KMS-11 (cell line): Measurements from ENCODE around the gene TBC1D10B.

Experiments used
- H2AFZ ChIP-seq: fragments of 200-600 bp; sonication (generic); 2 replicates; pipeline ENCODE4 v1.6.1; 2016; ENCODE audit warnings: antibody characterized with exemption, mixed run types, low read depth
- H3K27ac ChIP-seq: fragments of 200-600 bp; sonication (generic); 2 replicates; pipeline ENCODE4 v1.6.1; 2016; ENCODE audit warnings: mild to moderate bottlenecking, mixed run types
- H3K27me3 ChIP-seq: fragments of 200-600 bp; sonication (generic); 2 replicates; pipeline ENCODE4 v1.6.1; 2017; ENCODE audit warnings: mild to moderate bottlenecking, low read depth, mixed run types, moderate library complexity; ENCODE audit not compliant: insufficient read depth
- H3K36me3 ChIP-seq: fragments of 200-600 bp; sonication (generic); 2 replicates; pipeline ENCODE4 v1.6.1; 2017; ENCODE audit warnings: mild to moderate bottlenecking, mixed run types; ENCODE audit not compliant: insufficient read depth
- H3K4me1 ChIP-seq: fragments of 200-600 bp; sonication (generic); 2 replicates; pipeline ENCODE4 v1.6.1; 2016; ENCODE audit warnings: mild to moderate bottlenecking, low read depth, mixed run types; ENCODE audit not compliant: poor library complexity, severe bottlenecking
- H3K4me2 ChIP-seq: fragments of 200-600 bp; sonication (generic); 2 replicates; pipeline ENCODE4 v1.7.0; 2016; ENCODE audit warnings: mild to moderate bottlenecking, mixed run types
- H3K4me3 ChIP-seq: fragments of 200-600 bp; sonication (generic); IDR thresholded peaks from 2 replicates; pipeline ENCODE4 v1.6.1; 2017; ENCODE audit warnings: low read depth, low read length, mixed read lengths; ENCODE audit not compliant: insufficient read depth
- H3K79me2 ChIP-seq: fragments of 200-600 bp; sonication (generic); 2 replicates; pipeline ENCODE4 v1.6.1; 2016; ENCODE audit warnings: low read depth, mixed run types; ENCODE audit not compliant: insufficient read depth
- H3K9ac ChIP-seq: fragments of 200-600 bp; sonication (generic); 2 replicates; pipeline ENCODE4 v1.6.1; 2016; ENCODE audit warnings: mild to moderate bottlenecking, mixed run types
- H4K20me1 ChIP-seq: fragments of 200-600 bp; sonication (generic); 2 replicates; pipeline ENCODE4 v1.6.1; 2016; ENCODE audit warnings: mild to moderate bottlenecking, mixed run types; ENCODE audit not compliant: insufficient read depth
- TF ChIP-seq, protein P1 (sequence below): fragments of 200-600 bp; sonication (generic); conservative IDR thresholded peaks from 2 replicates; pipeline ENCODE4 v1.6.1; 2017; ENCODE audit warnings: low read depth, mild to moderate bottlenecking, antibody characterized with exemption, low read length, moderate library complexity, mixed read lengths

Gene TBC1D10B

DNA sequence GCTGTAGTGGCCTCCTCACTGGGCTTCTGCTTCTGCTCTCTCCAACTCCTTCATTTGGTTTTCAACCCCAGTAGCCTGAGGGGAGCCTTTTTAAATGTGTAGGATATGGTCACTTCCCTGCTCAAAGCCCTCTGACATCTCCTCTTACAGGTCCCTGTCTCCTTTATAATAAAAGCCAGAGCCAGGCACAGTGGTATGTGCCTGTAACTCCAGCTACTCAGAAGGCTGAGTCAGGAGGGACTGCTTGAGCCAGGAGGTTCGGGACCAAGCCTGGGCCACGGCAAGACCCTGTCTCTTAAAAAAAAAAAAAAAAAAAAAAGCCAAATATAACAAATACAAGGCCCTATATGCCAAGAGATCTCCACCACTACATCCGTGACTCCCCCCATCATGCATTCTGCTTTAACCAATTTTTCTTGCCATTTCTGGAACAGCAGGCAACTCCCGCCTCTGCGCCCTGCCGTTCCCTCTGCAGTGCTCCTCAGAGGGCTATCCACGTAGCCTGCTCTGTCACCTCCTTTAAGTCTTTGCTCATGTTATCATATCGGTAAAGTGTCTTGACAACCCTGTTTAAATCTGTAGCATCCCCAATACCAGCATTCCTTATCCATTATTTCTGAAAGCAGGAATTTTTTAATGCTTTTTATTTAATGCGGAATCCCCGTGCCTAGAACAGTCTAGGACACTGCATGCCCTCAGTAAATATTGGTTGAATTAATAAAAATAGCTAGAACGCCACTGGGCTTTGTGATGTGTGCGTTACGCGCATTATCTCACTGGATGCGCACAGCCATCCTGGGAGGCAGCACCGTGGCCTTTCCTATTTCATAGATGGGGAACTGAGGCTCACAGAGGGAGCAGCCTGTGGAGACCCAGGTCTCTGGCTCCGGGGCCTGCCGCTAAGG, 46.6 kb upstream of the TBC1D10B start:
- no peaks in the 10 kb centered on the region for H4K20me1 ChIP-seq
- H3K27ac ChIP-seq: peak overlapping the region; percentile 68
- H3K4me2 ChIP-seq: peak overlapping the region; percentile 83
- peak overlapping the region; percentile 78 for H2AFZ ChIP-seq
- peaks cover 48% of the 10 kb centered on the region for H3K4me1 ChIP-seq
- TF ChIP-seq, protein P1, sequence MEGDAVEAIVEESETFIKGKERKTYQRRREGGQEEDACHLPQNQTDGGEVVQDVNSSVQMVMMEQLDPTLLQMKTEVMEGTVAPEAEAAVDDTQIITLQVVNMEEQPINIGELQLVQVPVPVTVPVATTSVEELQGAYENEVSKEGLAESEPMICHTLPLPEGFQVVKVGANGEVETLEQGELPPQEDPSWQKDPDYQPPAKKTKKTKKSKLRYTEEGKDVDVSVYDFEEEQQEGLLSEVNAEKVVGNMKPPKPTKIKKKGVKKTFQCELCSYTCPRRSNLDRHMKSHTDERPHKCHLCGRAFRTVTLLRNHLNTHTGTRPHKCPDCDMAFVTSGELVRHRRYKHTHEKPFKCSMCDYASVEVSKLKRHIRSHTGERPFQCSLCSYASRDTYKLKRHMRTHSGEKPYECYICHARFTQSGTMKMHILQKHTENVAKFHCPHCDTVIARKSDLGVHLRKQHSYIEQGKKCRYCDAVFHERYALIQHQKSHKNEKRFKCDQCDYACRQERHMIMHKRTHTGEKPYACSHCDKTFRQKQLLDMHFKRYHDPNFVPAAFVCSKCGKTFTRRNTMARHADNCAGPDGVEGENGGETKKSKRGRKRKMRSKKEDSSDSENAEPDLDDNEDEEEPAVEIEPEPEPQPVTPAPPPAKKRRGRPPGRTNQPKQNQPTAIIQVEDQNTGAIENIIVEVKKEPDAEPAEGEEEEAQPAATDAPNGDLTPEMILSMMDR: no peak
- H3K27me3 ChIP-seq: no peaks in the 10 kb centered on the region
- no peak overlapping the region for H3K4me3 ChIP-seq
- H3K9ac ChIP-seq: peak overlapping the region; percentile 59; the same call in 1 of the 2 replicates
- H3K36me3 ChIP-seq: no peaks in the 10 kb centered on the region
- peaks cover 3% of the 10 kb centered on the region; the same call in 1 of the 2 replicates for H3K79me2 ChIP-seq

GRCh38 chr16:30416047-30416603, 45.8 kb upstream of the TBC1D10B start:
- Histone ChIP-seq H3K79me2 (peaks cover 3% of the 10 kb centered on the region; the same call in 1 of the 2 replicates), H3K27me3 (no peaks in the 10 kb centered on the region), H3K36me3 (no peaks in the 10 kb centered on the region), H3K9ac (no peak overlapping the region), H3K27ac (peak overlapping the region; percentile 5; the same call in 1 of the 2 replicates), H3K4me1 (peaks cover 49% of the 10 kb centered on the region), H4K20me1 (no peaks in the 10 kb centered on the region), H3K4me3 (no peak overlapping the region), H3K4me2 (no peak overlapping the region; the same call in 1 of the 2 replicates), H2AFZ (no peak overlapping the region)
- TF ChIP-seq, protein P1: no peak

GRCh38 chr16:30414159-30414558, 43.9 kb upstream of the TBC1D10B start:
- no peak overlapping the region for H3K27ac ChIP-seq
- H3K4me3 ChIP-seq: no peak overlapping the region
- H3K36me3 ChIP-seq: no peaks in the 10 kb centered on the region
- peaks cover 3% of the 10 kb centered on the region; the same call in 1 of the 2 replicates for H3K79me2 ChIP-seq
- no peaks in the 10 kb centered on the region for H3K27me3 ChIP-seq
- no peak overlapping the region for H3K4me2 ChIP-seq
- peaks cover 56% of the 10 kb centered on the region for H3K4me1 ChIP-seq
- no peak overlapping the region for H2AFZ ChIP-seq
- no peaks in the 10 kb centered on the region for H4K20me1 ChIP-seq
- H3K9ac ChIP-seq: no peak overlapping the region
- TF ChIP-seq, protein P1: no peak

GRCh38 chr16:30413112-30413806, 43.0 kb upstream of the TBC1D10B start:
- peaks cover 6% of the 10 kb centered on the region; the same call in 1 of the 2 replicates for H3K79me2 ChIP-seq
- H3K36me3 ChIP-seq: no peaks in the 10 kb centered on the region
- H3K27me3 ChIP-seq: no peaks in the 10 kb centered on the region
- H3K27ac ChIP-seq: no peak overlapping the region
- no peak overlapping the region for H2AFZ ChIP-seq
- TF ChIP-seq, protein P1: no peak
- H3K9ac ChIP-seq: no peak overlapping the region
- peak overlapping the region; percentile 1; the same call in 1 of the 2 replicates for H3K4me2 ChIP-seq
- H4K20me1 ChIP-seq: no peaks in the 10 kb centered on the region
- no peak overlapping the region for H3K4me3 ChIP-seq
- peaks cover 57% of the 10 kb centered on the region for H3K4me1 ChIP-seq
